GM19240 (cell line): ENCODE measurements around the gene PSRC1.
A peak's percentile ranks its signal among the peaks of the same experiment; 100 is the strongest.
"Not testable (repeated sequence)": the region's sequence is repeated elsewhere in the genome, so short reads cannot be mapped to it uniquely, and the experiment has no call there.

Experiments used
- DNase-seq: peaks from one replicate; pipeline ENCODE4 v3.0.0; 2011; ENCODE audit warnings: low spot score; ENCODE audit not compliant: insufficient read length

The PSRC1 gene

GRCh38 chr1:109296782-109297181 lies 13.8 kb upstream of the PSRC1 start:
- DNase-seq, result no peak

DNA sequence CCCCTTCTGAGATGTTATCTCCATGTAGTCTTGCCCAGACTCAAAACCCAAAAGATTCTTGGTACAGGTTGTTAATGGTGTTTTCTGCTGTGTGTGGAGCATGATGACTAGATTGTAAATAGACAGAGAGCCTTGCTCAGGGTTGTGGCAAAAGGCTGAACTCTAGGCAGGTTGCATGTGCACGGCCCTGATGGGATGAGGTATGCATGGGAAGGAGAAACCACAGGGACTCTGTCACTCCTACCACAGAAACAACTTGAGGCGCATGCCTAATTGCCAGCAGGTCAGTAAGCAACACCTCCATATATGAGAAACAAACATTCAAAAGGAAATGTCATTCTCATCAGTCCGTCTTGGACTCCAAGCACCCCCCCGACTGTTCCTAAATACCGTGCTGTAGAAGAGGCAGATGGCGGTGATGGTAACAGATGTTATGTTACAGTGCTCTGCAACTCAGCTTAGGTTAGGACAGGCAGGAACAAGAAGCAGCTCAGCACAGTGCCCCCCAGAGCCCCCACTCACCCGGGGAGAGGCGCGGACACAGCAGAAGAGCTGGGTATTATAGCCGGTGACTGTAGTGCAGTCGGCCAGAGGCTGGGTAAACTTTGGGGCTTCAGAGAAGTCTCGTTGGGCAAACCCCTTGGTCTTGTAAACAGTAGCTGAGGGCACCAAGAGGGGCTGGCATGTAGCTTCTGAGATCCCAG lies 12.9 kb upstream of the PSRC1 start:
- DNase-seq, result no peak

DNA sequence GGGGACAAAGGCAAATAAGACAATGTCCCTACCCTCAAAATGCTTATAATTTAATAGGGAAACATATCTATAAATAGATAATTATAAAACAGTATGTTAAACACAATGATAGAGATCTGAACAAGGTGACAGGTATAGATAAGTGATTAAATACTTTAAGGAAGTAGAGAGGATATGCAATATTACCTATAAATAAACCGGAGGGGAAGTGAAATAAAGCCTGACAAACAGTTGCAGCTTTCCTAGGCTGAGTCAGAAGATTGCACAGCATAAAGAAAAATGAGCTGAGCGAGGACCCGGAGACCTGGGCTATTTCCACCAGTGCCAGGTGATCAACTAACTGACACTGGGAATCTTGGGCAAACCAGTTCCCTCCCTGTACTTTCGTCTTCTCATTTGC lies 11.5 kb upstream of the PSRC1 start:
- no peak for DNase-seq

GRCh38 chr1:109293026-109293425 lies 10.1 kb upstream of the PSRC1 start:
- no peak for DNase-seq

- no peak for DNase-seq
Observed at GRCh38 chr1:109292364-109292763, 9.4 kb upstream of the PSRC1 start.

GRCh38 chr1:109290998-109291397 lies 8.1 kb upstream of the PSRC1 start:
- DNase-seq, result no peak

GRCh38 chr1:109290137-109290536 lies 7.2 kb upstream of the PSRC1 start:
- no peak for DNase-seq

DNA sequence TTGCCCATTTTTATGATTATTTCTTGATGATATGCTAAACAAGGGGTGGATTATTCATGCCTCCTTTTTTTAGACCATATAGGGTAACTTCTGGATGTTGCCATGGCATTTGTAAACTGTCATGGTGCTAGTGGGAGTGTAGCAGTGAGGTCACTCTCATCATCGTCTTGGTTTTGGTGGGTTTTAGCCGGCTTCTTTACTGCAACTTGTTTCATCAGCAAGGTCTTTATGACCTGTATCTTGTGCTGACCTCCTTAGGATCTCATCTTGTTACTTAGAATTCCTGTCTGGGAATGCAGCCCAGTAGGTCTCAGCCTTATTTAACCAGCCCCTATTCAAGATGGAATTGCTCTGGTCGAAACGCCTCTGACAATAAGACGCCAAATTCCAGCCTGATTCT lies 3.8 kb upstream of the PSRC1 start:
- DNase-seq, result not testable (repeated sequence)

GRCh38 chr1:109283748-109284600 lies 1.0 kb upstream of the PSRC1 start:
- DNase-seq, result no peak

GRCh38 chr1:109282497-109282951 lies 421 bp downstream of the PSRC1 start:
- DNase-seq, result no peak

DNA sequence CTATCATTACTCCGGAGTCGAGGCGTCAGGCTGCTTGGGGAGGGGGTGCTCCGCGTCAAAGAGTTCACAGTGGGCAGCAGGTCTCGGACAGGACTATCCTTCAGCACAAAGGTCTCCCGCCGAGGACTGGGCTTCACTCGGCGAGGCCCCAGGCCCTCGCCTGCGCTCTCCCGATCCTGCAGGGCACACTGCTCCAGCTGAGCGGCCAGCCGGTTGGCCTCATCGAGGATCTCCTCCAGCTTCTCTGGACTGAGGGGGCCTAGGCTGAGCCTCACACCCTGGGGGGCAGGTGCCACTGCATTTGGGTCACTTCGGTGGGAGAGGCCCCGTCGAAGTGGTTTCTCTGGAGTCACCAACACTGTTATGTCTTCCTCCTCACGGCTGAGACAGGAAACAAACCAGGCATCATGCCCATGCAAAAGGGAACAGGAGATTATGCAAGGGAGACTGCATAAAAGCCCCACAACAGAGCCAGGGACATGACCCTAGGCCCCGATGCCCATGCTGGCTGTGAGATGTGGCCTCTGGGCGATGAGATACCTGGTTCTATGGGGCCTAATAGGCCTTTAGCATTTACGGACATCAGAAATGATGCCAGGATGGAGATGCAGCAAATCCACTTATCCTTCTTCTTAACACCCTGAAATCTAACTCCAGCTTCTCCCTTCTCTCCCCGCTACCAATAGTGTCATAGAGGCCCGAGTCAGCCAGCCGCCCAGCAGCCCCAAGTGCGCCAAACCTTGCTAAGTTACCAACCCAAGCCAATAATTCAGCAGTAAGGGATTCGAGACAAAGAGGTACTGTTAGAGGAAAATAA lies 1.1 kb downstream of the PSRC1 start:
- DNase-seq, result no peak

DNA sequence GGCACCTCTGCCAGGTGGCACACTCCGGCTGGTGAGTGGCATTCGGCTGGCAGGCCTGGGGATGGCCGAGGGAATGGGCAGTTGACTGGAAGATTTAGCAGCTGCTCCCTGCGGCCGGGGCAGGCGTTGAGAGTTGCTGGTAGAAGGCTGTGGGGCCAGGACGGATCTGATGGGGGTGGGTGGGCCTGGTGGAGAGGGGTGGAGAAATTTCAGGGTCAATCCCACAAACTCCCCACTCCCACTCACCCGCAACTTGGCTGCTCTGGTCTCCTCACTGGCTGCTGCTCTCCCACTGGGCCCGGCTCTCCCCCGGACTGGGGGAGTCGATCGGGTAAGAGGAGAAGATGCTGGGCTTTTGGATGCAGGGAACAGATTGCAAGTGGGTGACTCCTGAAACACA lies 2.1 kb downstream of the PSRC1 start:
- no peak for DNase-seq

DNA sequence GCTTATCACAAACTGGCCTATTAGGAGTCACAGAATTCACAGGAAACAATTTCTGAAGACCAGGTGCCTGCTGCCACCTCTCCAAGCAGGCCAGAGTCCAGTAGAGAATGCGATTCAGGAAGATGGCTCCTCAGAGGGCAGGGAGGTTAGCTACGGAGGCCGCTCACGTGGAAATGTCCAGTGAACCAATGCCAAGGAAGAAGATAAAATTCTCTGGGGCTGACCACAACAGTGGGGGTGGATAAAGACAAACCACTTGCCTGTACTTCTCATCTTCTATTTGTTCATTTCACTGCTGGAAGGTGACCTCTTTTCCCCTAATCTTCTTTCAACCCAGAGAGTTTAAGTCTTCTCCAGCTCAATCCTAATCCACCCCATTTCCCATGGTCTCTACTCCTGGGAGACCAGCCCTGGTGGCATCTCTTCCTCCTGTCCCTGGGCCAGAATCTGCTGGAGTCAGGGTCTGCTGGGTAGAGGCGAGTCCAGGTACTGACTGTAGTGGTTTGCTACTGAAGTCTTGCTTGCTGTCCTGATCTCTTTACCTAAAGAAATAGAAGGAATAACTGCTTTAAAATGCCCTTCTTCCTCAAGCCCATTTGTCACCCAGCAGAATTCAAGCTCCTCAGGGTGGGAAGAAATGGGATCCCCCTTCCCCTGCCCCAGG lies 3.2 kb downstream of the PSRC1 start:
- no peak for DNase-seq

- DNase-seq, result peak; percentile 94
Observed at GRCh38 chr1:109277434-109278204, 5.3 kb downstream of the PSRC1 start.

DNA sequence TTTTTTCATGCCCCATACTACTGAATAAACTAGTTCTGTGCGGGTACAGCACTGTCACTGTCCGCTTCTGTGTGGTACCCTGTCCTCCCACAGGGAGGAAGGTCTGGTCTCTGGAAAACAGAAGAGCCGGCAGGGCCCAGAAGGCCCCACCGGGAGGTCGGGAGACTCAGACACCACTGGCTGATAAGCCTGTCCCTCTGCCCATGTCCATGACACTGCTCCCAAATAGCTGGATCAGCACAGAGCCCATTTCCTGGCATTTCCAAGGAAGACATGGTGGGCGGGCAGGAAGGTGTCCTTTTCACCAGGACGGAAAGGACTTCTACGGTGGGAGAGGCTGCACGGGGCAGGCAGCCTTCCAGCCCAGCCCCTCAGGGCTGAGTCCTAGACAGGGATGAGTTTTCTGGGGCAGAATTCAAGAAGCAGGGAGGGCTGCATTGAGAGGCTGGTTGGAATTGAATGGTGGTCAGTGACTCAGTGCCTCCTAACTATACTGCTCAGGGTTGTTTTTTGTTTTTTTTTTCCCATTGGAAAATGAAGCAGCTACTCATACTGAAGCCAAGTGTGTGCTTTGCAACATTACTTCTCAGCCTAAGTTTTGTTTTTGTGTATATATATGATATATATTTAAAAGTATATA lies 7.1 kb downstream of the PSRC1 start:
- no peak for DNase-seq

GRCh38 chr1:109274533-109275476 lies 8.1 kb downstream of the PSRC1 start:
- no peak for DNase-seq

DNA sequence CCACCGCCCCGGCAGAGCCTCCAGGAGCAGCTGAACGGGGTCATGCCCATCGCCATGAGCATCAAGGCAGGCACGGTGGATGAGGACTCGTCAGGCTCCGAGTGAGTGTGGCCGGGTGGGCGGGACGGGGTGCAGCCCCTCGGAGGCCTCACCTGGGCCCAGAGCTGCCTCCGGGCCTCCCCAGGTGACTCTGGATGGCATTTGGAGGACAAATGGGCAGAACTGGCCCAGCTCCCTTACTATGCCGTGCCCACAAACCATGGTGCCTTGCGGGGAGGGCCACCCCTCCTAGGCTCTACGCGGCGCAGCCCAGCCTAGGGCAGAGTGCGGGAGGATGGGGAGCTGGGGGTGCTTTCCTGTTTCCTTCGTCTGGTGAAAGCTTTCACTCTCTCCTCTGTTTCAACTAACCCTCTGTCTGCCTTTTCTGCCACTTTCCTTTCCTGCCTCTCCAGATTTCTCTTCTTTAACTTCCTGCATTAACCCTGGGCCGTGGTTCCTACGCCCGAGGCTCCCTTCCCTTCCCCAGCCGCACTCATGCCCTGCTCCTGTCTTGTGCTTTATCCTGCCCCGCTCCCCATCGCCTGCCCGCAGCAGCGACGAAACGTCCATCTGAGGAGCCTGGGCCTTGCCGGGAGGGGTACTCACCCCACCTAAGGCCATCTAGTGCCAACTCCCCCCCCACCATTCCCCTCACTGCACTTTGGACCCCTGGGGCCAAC lies 9.2 kb downstream of the PSRC1 start:
- no peak for DNase-seq

GRCh38 chr1:109272831-109273547 lies 10.0 kb downstream of the PSRC1 start:
- DNase-seq, result no peak
